Osteocyte (in vitro differentiated cells): ENCODE data around the gene BACH2. TPM values are rescaled to one million over a fixed set of nuclear protein-coding genes. Genes with fewer than 3 reads are reported as not detected.

ENCODE experiments used
- DNase-seq: peaks from one replicate; pipeline ENCODE4 v3.0.0; 2021; ENCODE audit warnings: mixed read lengths; ENCODE audit not compliant: unreplicated experiment; ENCODE audit errors: extremely low spot score
- H3K27ac Mint-ChIP-seq: one replicate; pipeline ENCODE4 v1.8.0; 2021; ENCODE audit warnings: mild to moderate bottlenecking, mixed read lengths; ENCODE audit not compliant: unreplicated experiment
- H3K27me3 Mint-ChIP-seq: one replicate; pipeline ENCODE4 v1.8.0; 2021; ENCODE audit warnings: mixed read lengths; ENCODE audit not compliant: unreplicated experiment
- H3K36me3 Mint-ChIP-seq: one replicate; pipeline ENCODE4 v1.8.0; 2021; ENCODE audit warnings: mixed read lengths; ENCODE audit not compliant: unreplicated experiment
- H3K4me1 Mint-ChIP-seq: one replicate; pipeline ENCODE4 v1.8.0; 2021; ENCODE audit warnings: mixed read lengths; ENCODE audit not compliant: unreplicated experiment
- H3K4me3 Mint-ChIP-seq: one replicate; pipeline ENCODE4 v1.8.0; 2021; ENCODE audit warnings: mild to moderate bottlenecking, moderate library complexity, mixed read lengths; ENCODE audit not compliant: unreplicated experiment
- H3K9me3 Mint-ChIP-seq: one replicate; pipeline ENCODE4 v1.8.0; 2021; ENCODE audit warnings: mixed read lengths; ENCODE audit not compliant: unreplicated experiment
- CTCF ChIP-seq: fragments of 200-600 bp; sonication (generic); IDR thresholded peaks from 2 replicates; pipeline ENCODE4 v1.5.0; 2021; ENCODE audit warnings: antibody characterized with exemption, mild to moderate bottlenecking, moderate library complexity
- total RNA-seq: library from RNA; stranded (reverse); gene quantifications from 2 replicates; pipeline ENCODE4 v1.2.1, GENCODE V29; 2021

The BACH2 gene
- total RNA-seq, 1 donor from 2014 or later = 1.6 TPM

GRCh38 chr6:90039911-90040310 is 256.7 kb downstream of the BACH2 start:
- TF ChIP-seq CTCF = no peak
- Mint-ChIP-seq H3K4me3 (no peak overlapping the region), H3K4me1 (peaks cover 9% of the 10 kb centered on the region), H3K27me3 (no peaks in the 10 kb centered on the region), H3K9me3 (no peaks in the 10 kb centered on the region), H3K36me3 (no peaks in the 10 kb centered on the region), H3K27ac (no peak overlapping the region)
- no peak for DNase-seq

- H3K27me3 Mint-ChIP-seq = no peaks in the 10 kb centered on the region
- no peak for TF ChIP-seq CTCF
- no peak overlapping the region for H3K4me3 Mint-ChIP-seq
- peaks cover 9% of the 10 kb centered on the region for H3K4me1 Mint-ChIP-seq
- H3K36me3 Mint-ChIP-seq = no peaks in the 10 kb centered on the region
- no peak overlapping the region for H3K27ac Mint-ChIP-seq
- DNase-seq = no peak
- no peaks in the 10 kb centered on the region for H3K9me3 Mint-ChIP-seq
These were observed 257.5 kb downstream of the BACH2 start for GRCh38 chr6:90038961-90039653.

DNA sequence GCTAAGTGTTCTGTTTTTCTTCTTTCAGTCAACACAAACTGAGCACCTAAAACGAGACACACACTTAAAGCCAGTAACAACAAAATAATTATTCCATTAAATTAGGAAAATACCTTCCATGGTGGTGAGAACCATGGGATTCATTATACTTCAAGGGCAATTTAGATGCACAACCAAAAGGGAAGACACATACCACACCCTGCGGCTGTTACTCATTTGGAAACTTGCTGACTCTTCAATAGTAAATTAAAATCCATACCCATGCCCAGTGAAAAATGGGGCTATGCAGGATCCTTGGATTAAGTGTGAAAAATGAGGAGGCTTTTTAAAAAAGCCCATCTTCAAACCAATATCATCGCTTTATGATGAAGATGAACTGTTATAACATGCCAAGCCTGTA is 259.7 kb downstream of the BACH2 start:
- Mint-ChIP-seq H3K27me3 (no peaks in the 10 kb centered on the region), H3K4me3 (no peak overlapping the region), H3K9me3 (no peaks in the 10 kb centered on the region), H3K27ac (no peak overlapping the region), H3K36me3 (no peaks in the 10 kb centered on the region), H3K4me1 (peaks cover 9% of the 10 kb centered on the region)
- DNase-seq = no peak
- no peak for TF ChIP-seq CTCF

- peaks cover 5% of the 10 kb centered on the region for H3K4me1 Mint-ChIP-seq
These were observed 261.5 kb downstream of the BACH2 start for GRCh38 chr6:90035047-90035723.

More at GRCh38 chr6:90035047-90035723, 261.5 kb downstream of the BACH2 start:
- TF ChIP-seq CTCF = no peak
- H3K27ac Mint-ChIP-seq = no peak overlapping the region
- no peak overlapping the region for H3K4me3 Mint-ChIP-seq
- DNase-seq = no peak
- H3K27me3 Mint-ChIP-seq = no peaks in the 10 kb centered on the region
- H3K9me3 Mint-ChIP-seq = no peaks in the 10 kb centered on the region
- H3K36me3 Mint-ChIP-seq = no peaks in the 10 kb centered on the region
